SU-DHL-6 (cell line): ENCODE measurements around the gene SEMA4A.

Experiments used
- H2AFZ ChIP-seq: fragments of 200-600 bp; sonication (generic); 2 replicates; pipeline ENCODE4 v1.6.1; 2014; ENCODE audit warnings: low read depth, mild to moderate bottlenecking, moderate library complexity, mixed read lengths, antibody characterized with exemption, low read length; ENCODE audit not compliant: severe bottlenecking
- H3F3A ChIP-seq: fragments of 200-600 bp; shearing (Covaris generic); 2 replicates; pipeline ENCODE4 v1.6.0; 2016; ENCODE audit warnings: antibody characterized with exemption, mild to moderate bottlenecking; ENCODE audit not compliant: insufficient read depth
- H3K27ac ChIP-seq: fragments of 200-600 bp; sonication (generic); 2 replicates; pipeline ENCODE4 v1.5.1; 2016; ENCODE audit warnings: low read depth, mild to moderate bottlenecking, low read length, moderate library complexity, mixed read lengths
- H3K27me3 ChIP-seq: fragments of 200-600 bp; sonication (generic), shearing (Covaris generic); 2 replicates; pipeline ENCODE4 v1.6.0; 2014; ENCODE audit warnings: mild to moderate bottlenecking, low read length
- H3K36me3 ChIP-seq: fragments of 200-600 bp; sonication (generic); 2 replicates; pipeline ENCODE4 v1.6.1; 2014; ENCODE audit warnings: mild to moderate bottlenecking, low read length, mixed read lengths
- H3K4me2 ChIP-seq: fragments of 300-600, 200-600 bp; shearing (Covaris generic), sonication (generic); 2 replicates; pipeline ENCODE4 v1.6.0; 2014; ENCODE audit warnings: low read length, low read depth, mild to moderate bottlenecking; ENCODE audit not compliant: poor library complexity, severe bottlenecking
- H3K4me3 ChIP-seq: fragments of 200-600 bp; sonication (generic); 2 replicates; pipeline ENCODE4 v1.5.1; 2014; ENCODE audit warnings: antibody characterized with exemption, low read length, mild to moderate bottlenecking, mixed read lengths; ENCODE audit not compliant: insufficient read depth, poor library complexity, severe bottlenecking
- H3K79me2 ChIP-seq: fragments of 200-600 bp; sonication (generic); 2 replicates; pipeline ENCODE4 v1.6.1; 2014; ENCODE audit warnings: mild to moderate bottlenecking, low read length, moderate library complexity; ENCODE audit not compliant: insufficient read depth
- H3K9ac ChIP-seq: fragments of 200-600 bp; sonication (generic); 2 replicates; pipeline ENCODE4 v1.7.0; 2014; ENCODE audit warnings: mild to moderate bottlenecking, low read length
- H3K9me2 ChIP-seq: fragments of 200-600 bp; sonication (generic); replicated peaks from 2 replicates; pipeline ENCODE4 v1.6.1; 2014; ENCODE audit warnings: low read length; ENCODE audit not compliant: insufficient read depth
- H3K9me3 ChIP-seq: fragments of 200-600 bp; sonication (generic); 2 replicates; pipeline ENCODE4 v1.6.1; 2014; ENCODE audit warnings: low read length, mixed read lengths; ENCODE audit not compliant: insufficient read depth
- H4K20me1 ChIP-seq: fragments of 200-600 bp; sonication (generic); 2 replicates; pipeline ENCODE4 v1.6.1; 2014; ENCODE audit warnings: low read depth, mild to moderate bottlenecking, antibody characterized with exemption, low read length, moderate library complexity, mixed read lengths
- EZH2phosphoT487 ChIP-seq: fragments of 200-600 bp; sonication (generic), shearing (Covaris generic); conservative IDR thresholded peaks from 2 replicates; pipeline ENCODE4 v1.6.1; 2018; ENCODE audit warnings: mild to moderate bottlenecking, antibody characterized with exemption, low read length, moderate library complexity, mixed read lengths
- TF ChIP-seq, protein P1 (sequence below): fragments of 200-600 bp; sonication (generic); IDR thresholded peaks from one replicate; pipeline ENCODE4 v1.5.1; 2017; ENCODE audit warnings: antibody characterized with exemption, mild to moderate bottlenecking, low read length, moderate library complexity; ENCODE audit not compliant: insufficient read depth, poor library complexity, severe bottlenecking

Gene SEMA4A

DNA sequence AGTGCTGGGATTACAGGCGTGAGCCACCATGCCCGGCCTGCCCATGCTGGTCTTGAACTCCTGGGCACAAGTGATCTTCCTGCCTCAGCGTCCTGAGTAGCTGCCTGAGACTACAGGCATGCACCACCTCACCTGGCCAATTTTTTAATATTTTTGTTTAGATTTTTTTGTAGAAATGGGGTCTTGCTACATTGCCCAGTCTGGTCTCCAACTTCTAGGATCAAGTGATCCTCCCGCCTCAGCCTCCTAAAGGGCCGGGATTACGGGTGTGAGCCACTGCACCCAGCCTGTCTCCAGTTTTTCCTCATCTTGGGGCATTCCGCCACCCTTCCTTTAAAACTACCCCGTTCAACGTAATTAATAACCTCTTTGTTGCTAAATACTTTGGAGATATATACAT is 66.8 kb downstream of the SEMA4A start:
- Histone ChIP-seq H3K36me3 (0 out of 2 replicates have a peak, but pooled peaks cover 2% of the 10 kb centered on the region), H4K20me1 (no peaks in the 10 kb centered on the region), H3F3A (peaks cover 4% of the 10 kb centered on the region; the same call in 1 of the 2 replicates), H3K9me3 (no peaks in the 10 kb centered on the region), H3K4me2 (no peak overlapping the region), H3K27ac (no peak overlapping the region), H2AFZ (no peak overlapping the region), H3K9me2 (no peaks in the 10 kb centered on the region), H3K79me2 (peaks cover 17% of the 10 kb centered on the region), H3K4me3 (no peak overlapping the region), H3K27me3 (no peaks in the 10 kb centered on the region), H3K9ac (no peak overlapping the region)
- no peak for TF ChIP-seq EZH2phosphoT487
- TF ChIP-seq, protein P1, sequence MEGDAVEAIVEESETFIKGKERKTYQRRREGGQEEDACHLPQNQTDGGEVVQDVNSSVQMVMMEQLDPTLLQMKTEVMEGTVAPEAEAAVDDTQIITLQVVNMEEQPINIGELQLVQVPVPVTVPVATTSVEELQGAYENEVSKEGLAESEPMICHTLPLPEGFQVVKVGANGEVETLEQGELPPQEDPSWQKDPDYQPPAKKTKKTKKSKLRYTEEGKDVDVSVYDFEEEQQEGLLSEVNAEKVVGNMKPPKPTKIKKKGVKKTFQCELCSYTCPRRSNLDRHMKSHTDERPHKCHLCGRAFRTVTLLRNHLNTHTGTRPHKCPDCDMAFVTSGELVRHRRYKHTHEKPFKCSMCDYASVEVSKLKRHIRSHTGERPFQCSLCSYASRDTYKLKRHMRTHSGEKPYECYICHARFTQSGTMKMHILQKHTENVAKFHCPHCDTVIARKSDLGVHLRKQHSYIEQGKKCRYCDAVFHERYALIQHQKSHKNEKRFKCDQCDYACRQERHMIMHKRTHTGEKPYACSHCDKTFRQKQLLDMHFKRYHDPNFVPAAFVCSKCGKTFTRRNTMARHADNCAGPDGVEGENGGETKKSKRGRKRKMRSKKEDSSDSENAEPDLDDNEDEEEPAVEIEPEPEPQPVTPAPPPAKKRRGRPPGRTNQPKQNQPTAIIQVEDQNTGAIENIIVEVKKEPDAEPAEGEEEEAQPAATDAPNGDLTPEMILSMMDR: no peak

DNA sequence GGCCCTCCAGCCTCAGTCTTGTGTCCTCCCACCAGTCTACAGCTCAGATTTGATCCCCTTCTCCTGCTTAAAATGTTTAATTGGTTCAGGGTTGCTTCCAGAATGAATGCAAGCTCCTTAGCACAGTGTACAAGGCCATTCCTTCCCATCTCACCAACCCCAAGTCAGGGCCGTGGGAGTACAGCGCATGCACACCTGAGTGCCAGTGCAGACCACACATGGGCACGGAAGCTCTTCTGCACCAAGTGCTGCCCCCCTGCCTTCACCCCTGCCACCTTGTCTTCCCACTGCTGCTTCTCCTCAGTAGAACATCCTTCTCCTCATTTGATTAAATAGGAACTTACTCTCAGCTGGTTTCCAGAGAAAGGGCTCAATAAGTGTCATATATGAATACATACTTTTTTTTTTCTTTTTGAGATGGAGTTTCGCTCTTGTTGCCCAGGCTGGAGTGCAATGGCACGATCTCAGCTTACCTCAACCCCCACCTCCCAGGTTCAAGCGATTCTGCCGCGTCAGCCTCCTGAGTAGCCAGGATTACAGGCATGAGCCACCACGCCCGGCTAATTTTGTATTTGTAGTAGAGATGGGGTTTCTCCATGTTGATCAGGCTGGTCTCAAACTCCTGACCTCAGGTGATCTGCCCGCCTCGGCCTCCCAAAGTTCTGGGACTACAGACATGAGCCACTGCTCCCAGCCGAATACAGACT is 68.8 kb downstream of the SEMA4A start:
- Histone ChIP-seq H3K4me3 (no peak overlapping the region), H3K27ac (no peak overlapping the region), H3K9me3 (no peaks in the 10 kb centered on the region), H3F3A (peaks cover 4% of the 10 kb centered on the region; the same call in 1 of the 2 replicates), H3K9me2 (no peaks in the 10 kb centered on the region), H3K9ac (no peak overlapping the region), H2AFZ (no peak overlapping the region), H3K27me3 (no peaks in the 10 kb centered on the region), H4K20me1 (no peaks in the 10 kb centered on the region), H3K36me3 (0 out of 2 replicates have a peak, but pooled peaks cover 2% of the 10 kb centered on the region), H3K79me2 (peaks cover 17% of the 10 kb centered on the region), H3K4me2 (no peak overlapping the region)
- TF ChIP-seq, protein P1: no peak
- TF ChIP-seq EZH2phosphoT487: no peak

- Histone ChIP-seq H3F3A (peaks cover 4% of the 10 kb centered on the region; the same call in 1 of the 2 replicates), H3K9ac (no peak overlapping the region), H3K9me3 (no peaks in the 10 kb centered on the region), H3K9me2 (no peaks in the 10 kb centered on the region), H3K4me3 (no peak overlapping the region), H3K27ac (peak overlapping the region; percentile 44), H3K4me2 (peak overlapping the region; percentile 33), H3K36me3 (0 out of 2 replicates have a peak, but pooled peaks cover 2% of the 10 kb centered on the region), H3K79me2 (no peaks in the 10 kb centered on the region), H2AFZ (no peak overlapping the region), H4K20me1 (no peaks in the 10 kb centered on the region), H3K27me3 (no peaks in the 10 kb centered on the region)
- no peak for TF ChIP-seq EZH2phosphoT487
- TF ChIP-seq, protein P1: no peak
Observed at GRCh38 chr1:156225677-156226014, 72.3 kb downstream of the SEMA4A start.
